CD4-positive, alpha-beta T cell treated with Interleukin-6 for 4 hours (primary cell): ENCODE measurements around the gene LRRC34.

ENCODE experiments used
- DNase-seq: peaks from one replicate; pipeline ENCODE4 v3.0.0-alpha.2; 2020; ENCODE audit warnings: mixed read lengths

The LRRC34 gene

GRCh38 chr3:169760479-169760878 lies 52.2 kb downstream of the LRRC34 start:
- no peak for DNase-seq

- peak; percentile 6 for DNase-seq
These were observed 53.4 kb downstream of the LRRC34 start for GRCh38 chr3:169759256-169759655.

GRCh38 chr3:169758359-169758994 lies 54.2 kb downstream of the LRRC34 start:
- DNase-seq: no peak

DNA sequence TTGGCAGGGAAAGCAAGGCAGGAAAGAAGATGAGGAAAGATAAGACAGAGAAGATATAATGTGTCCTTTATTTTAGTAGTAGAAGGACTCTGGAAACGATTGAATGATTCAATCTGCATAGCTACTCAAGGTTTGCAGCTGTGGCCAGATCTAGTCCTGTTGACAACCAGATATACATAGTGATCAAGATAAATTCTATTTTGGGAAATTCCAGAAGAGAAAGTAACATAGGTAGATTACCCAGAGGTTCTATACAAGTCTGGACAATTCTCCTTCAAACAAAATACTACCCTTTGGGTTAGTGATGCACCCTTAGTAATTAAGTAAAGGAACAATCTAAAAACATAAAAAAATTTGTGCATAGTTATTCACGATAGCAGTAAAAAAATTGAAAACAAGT lies 57.2 kb downstream of the LRRC34 start:
- no peak for DNase-seq

DNA sequence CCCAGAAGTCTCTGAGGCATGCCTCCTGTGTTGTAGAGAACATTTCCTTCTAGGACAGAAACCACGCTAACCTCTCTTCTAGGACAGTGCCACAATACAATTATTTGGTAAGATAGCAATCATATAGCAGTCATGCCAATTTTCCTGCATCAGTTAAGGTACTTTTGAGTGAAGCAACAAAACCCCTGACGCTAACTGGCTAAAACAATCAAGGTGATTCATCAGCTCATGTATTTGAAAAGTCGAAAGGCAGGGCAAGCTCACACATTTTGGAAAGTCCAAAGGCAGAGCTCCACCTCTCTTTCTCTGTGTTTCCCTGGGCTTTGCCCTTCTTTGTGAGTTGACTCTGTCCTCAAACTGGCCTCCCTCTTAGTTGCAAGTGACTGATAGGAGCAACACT lies 58.0 kb downstream of the LRRC34 start:
- no peak for DNase-seq

- DNase-seq: no peak
These were observed 60.8 kb downstream of the LRRC34 start for GRCh38 chr3:169751875-169752274.

DNA sequence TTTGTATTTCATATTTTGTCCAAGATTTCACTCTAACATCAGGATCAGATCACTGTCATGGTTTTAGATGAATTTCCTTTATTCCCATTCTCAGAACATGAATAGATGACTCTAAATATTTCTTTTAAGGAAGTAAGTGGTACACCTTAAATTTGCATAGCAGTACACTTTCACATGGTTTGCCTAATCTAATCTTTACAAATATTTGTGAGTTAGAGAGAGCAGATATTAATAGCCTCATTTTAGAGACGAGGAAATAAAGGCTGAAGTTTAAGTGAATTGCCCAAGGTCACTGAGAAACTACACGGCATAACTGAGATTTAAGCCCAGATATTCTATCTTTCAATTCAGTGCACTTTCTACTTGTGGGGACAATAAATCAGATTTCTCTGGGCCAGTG lies 62.0 kb downstream of the LRRC34 start:
- no peak for DNase-seq

DNA sequence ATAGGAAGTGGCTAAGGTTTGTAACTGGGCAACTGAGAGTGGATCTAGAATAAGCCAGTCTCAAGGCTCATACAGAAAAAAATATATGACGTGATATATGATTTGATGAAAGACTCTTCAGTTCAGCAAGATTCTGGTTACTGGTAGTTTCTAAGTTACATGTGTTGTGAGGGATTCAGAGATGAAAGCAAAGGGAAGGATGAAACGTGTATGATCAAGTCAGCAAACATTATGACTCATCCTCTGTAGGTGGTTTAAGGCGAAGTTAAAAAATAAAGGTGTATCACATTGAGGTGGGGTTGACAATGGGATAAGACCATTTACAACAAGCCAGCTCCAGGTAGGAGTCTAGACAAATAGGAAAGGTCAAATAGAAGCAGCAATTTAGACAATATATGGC lies 64.0 kb downstream of the LRRC34 start:
- DNase-seq: no peak

- no peak for DNase-seq
These were observed 65.8 kb downstream of the LRRC34 start for GRCh38 chr3:169746924-169747323.

DNA sequence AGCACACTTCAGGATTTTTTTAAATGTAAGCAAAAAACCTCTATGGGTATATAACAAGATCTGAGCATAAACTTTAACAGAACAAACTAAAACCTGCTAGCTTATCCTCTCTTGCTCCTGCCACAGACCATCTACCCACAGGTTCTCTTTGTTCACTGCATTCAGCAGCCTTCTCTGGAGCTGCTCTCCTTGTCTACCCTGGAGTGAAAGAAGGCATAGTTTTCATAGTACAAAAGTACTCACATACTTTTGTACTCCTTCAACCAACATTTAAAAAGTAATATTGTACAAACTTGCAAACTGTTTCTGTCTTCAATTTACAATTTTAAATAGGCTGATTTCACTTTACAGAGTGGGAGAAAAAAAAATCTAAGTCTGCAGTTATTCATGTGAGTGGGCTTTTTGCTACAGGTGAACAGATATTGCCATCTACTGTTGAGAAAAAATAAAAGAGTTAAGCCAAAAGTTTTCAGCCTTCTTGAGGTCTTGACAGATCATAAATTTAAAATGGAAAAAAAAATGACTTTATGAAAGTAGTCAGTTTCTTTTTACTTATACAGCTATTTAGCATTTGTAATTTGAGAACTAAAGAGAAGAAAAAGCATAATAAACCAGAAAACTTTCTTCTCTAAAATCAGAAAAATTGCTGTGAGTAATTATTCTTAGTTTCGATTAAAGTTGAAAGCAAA lies 68.2 kb downstream of the LRRC34 start:
- no peak for DNase-seq
